HEK293 (cell line): ENCODE results near the gene KLHL29.

Experiments
- SALL2 ChIP-seq: fragments of 450-650 bp; formaldehyde crosslinking; IDR thresholded peaks from 2 replicates; pipeline ENCODE4 v1.5.0; 2017; ENCODE audit warnings: missing biosample characterization, mild to moderate bottlenecking, missing genetic modification characterization, borderline replicate concordance
- SP2 ChIP-seq: fragments of 450-650 bp; formaldehyde crosslinking; IDR thresholded peaks from 2 replicates; pipeline ENCODE4 v1.5.1; 2016; ENCODE audit warnings: missing biosample characterization, missing genetic modification characterization
- ZNF121 ChIP-seq: fragments of 450-650 bp; formaldehyde crosslinking; IDR thresholded peaks from 2 replicates; pipeline ENCODE4 v1.5.1; 2016; ENCODE audit warnings: missing biosample characterization, missing genetic modification characterization
- ZNF239 ChIP-seq: fragments of 450-650 bp; formaldehyde crosslinking; IDR thresholded peaks from 2 replicates; pipeline ENCODE4 v1.5.1; 2016; ENCODE audit warnings: missing biosample characterization, missing genetic modification characterization

DNA sequence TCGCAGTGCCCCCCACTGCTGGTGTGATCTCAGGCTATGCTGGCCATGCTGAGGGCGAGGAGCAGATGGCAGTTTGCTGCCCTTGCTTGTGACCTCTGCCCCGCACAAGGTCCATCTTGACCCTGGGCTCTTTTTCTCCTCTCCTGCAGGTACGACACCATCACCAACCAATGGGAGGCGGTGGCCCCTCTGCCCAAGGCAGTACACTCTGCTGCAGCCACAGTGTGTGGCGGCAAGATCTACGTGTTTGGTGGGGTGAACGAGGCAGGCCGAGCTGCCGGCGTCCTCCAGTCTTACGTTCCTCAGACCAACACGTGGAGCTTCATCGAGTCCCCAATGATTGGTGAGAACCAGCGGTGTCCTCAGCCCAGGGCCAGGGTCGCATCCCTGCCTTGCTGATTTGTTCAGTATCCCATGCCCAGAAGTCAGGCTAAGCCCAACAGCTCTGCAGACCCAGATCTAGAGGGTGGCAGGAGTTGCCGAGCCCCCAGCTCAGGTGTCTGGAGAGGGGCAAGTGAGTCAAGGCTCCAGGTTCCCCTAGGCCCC is 318.1 kb downstream of the KLHL29 start:
- TF ChIP-seq ZNF239 (tag by site-specific recombination) (no peak), ZNF121 (tag by site-specific recombination) (no peak), SP2 (no peak), SALL2 (tag by site-specific recombination) (no peak)
